ENCODE data around the gene SDS. TPM values are rescaled to one million over a fixed set of nuclear protein-coding genes. Genes with fewer than 3 reads are reported as not detected.

SDS gene
- polyA plus RNA-seq (ENCODE audit: insufficient read length in 10 of 10), result under 1 TPM in 1 of 10 donors, not detected in 9; 0.19 TPM
- long read RNA-seq, donor 1, result 0 reads
- long read RNA-seq, donor 2, result 0 reads
- long read RNA-seq, donor 3, result 0 reads
- long read RNA-seq, donor 4, result 0 reads
- long read RNA-seq, donor 5, result 0 reads
- long read RNA-seq, donor 6, result 0 reads
- long read RNA-seq, donor 7, result 0 reads
- long read RNA-seq, donor 8, result 0 reads
- long read RNA-seq, donor 9, result 0 reads

- peak; percentile 28 to 82 (median 71) for DNase-seq
These were observed at the start of gene SDS for GRCh38 chr12:113403435-113404415. Gene SDS (minus strand): TSS chr12:113403887. CDS start chr12:113399708, 4,179 bp downstream.

GRCh38 chr12:113453330-113453729 is 49.6 kb upstream of the SDS start:
- DNase-seq, result no peak

- DNase-seq, result no peak
These were observed 48.8 kb upstream of the SDS start for GRCh38 chr12:113452458-113452857.

GRCh38 chr12:113449839-113450238 is 46.2 kb upstream of the SDS start:
- DNase-seq, result no peak

- DNase-seq, result no peak
These were observed 45.6 kb upstream of the SDS start for GRCh38 chr12:113449299-113449698.

GRCh38 chr12:113448873-113449272 is 45.2 kb upstream of the SDS start:
- DNase-seq, result no peak

GRCh38 chr12:113445544-113446171 is 42.0 kb upstream of the SDS start:
- no peak for DNase-seq

- DNase-seq, result no peak
These were observed 39.4 kb upstream of the SDS start for GRCh38 chr12:113443030-113443539.

- DNase-seq, result no peak
These were observed 37.5 kb upstream of the SDS start for GRCh38 chr12:113440947-113441782.

- no peak for DNase-seq
These were observed 36.6 kb upstream of the SDS start for GRCh38 chr12:113440336-113440735.

GRCh38 chr12:113439606-113440030 is 35.9 kb upstream of the SDS start:
- peak in 1 of 3 donors; percentile 45 for DNase-seq

GRCh38 chr12:113439301-113439597 is 35.6 kb upstream of the SDS start:
- DNase-seq, result no peak

GRCh38 chr12:113438523-113439300 is 35.0 kb upstream of the SDS start:
- DNase-seq, result no peak

GRCh38 chr12:113437729-113438100 is 34.0 kb upstream of the SDS start:
- no peak for DNase-seq

GRCh38 chr12:113436993-113437728 is 33.5 kb upstream of the SDS start:
- DNase-seq, result no peak

- DNase-seq, result no peak
These were observed 32.9 kb upstream of the SDS start for GRCh38 chr12:113436586-113436985.

- DNase-seq, result no peak
These were observed 31.7 kb upstream of the SDS start for GRCh38 chr12:113435367-113435766.

- DNase-seq, result no peak
These were observed 29.3 kb upstream of the SDS start for GRCh38 chr12:113432986-113433385.

- no peak for DNase-seq
These were observed 24.8 kb upstream of the SDS start for GRCh38 chr12:113428482-113428881.

- no peak for DNase-seq
These were observed 24.2 kb upstream of the SDS start for GRCh38 chr12:113427882-113428281.

Data from muscle of back (tissue), 13 donors.